HuH-7.5 (cell line): ENCODE measurements around the gene GRK5.

Experiments used
- DNase-seq: peaks from one replicate; pipeline ENCODE4 v3.0.0; 2011; ENCODE audit warnings: low spot score

GRK5 gene

GRCh38 chr10:119378737-119379067, 171.3 kb downstream of the GRK5 start:
- no peak for DNase-seq

- DNase-seq = no peak
Measured at GRCh38 chr10:119379466-119380071, 172.2 kb downstream of the GRK5 start.

- no peak for DNase-seq
Measured at GRCh38 chr10:119383174-119383856, 175.9 kb downstream of the GRK5 start.

GRCh38 chr10:119384127-119384526, 176.8 kb downstream of the GRK5 start:
- DNase-seq = no peak

GRCh38 chr10:119386666-119387065, 179.3 kb downstream of the GRK5 start:
- DNase-seq = no peak

DNA sequence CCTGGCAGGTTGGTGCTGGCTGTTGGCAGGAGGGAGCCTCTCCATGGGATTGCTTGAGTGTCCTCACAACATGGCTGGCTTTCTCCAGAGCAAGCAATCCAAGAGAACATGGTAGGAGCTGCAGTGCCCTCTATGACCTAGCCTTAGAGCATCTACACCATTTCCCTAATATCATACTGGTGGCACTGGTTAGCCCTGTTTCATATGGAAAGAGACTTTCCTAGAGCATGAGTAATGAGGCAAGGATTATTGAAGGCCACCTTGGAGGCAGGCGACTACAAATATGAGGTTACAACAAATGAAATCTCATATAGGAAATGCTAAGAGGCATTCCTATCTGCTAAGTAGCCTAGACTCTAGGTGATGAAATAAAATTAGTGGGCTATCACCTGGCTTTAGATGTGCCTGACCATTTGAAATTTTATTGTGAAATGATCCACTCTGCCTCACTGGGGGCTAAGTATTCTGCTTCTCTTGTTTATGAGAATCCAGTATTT, 181.5 kb downstream of the GRK5 start:
- DNase-seq = no peak

DNA sequence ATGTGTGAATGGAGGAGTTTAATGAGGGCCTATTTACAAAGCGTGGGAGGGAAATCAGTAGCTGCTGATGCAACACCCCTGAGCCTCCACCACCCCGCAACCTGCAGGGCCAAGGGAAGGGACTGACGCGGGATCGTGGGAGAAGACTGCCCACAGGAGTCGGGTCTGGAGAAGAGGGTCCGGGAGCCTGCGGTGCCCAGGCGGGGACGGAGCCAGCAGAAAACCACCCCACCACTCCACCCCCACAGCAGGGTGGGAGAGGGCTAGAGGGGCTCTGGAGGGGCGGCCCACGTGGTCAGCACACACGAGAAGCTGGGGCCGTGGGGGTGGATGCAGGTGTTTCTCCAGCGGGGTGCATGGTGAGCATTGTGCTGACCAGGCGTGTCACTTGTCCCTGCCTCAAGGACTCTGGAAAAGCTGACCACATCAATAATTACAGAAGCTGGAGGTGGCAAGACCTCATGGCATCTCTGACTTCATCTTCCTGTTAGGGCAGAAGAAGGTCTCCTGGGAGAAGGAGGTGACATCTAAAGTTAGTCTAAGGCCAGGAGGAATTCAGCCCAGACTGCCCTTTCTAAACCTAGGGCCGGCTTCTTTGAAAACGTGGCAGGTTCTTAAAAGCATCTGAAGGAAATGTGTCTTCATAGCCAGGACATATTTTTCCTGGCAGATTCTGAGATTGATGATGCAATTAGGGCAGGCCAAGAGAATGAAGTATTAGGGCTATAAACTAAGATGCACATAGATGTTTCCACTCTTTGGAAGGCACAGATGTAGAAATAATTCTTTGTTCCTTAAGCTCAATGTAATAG, 184.3 kb downstream of the GRK5 start:
- DNase-seq = no peak

GRCh38 chr10:119393019-119393418, 185.6 kb downstream of the GRK5 start:
- no peak for DNase-seq

GRCh38 chr10:119393421-119393820, 186.1 kb downstream of the GRK5 start:
- DNase-seq = no peak

GRCh38 chr10:119393845-119394244, 186.5 kb downstream of the GRK5 start:
- DNase-seq = no peak

- no peak for DNase-seq
Measured at GRCh38 chr10:119394657-119395279, 187.4 kb downstream of the GRK5 start.

DNA sequence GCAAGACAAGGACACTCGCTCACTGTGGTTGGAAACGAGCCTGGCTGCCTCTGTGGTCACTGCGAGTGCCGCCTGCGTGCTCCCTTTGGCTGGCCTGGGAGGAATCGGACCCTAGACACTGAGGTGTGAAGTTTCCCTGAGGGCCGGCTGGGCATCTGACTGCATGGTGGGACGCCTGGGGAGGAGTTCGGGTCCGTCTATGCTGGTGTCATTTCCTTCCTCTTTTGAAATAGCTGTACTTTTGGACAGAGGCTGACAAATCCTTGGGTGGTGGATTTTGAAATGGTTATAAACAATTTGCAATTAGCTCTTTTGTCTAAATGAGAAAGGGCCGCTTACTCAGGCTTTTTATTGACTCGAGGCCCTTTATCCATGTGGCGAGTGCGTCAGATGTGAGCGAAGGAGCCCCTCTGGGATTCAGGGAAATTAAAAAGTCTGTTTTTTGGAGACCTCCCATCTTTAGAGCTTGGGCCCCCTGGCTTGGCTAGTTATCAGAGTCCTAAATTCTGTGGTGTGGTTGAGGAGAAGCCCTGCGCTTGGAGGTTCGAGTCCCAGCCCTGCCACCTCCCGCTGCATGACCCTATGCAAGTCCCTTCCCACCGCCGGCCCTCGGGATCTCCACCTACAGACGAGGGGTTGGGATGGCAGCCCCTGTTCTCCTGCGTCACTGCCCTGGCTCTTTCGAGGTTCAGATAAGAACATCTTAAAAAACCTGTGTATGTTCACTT, 188.1 kb downstream of the GRK5 start:
- no peak for DNase-seq

- no peak for DNase-seq
Measured at GRCh38 chr10:119396008-119396708, 188.8 kb downstream of the GRK5 start.

DNA sequence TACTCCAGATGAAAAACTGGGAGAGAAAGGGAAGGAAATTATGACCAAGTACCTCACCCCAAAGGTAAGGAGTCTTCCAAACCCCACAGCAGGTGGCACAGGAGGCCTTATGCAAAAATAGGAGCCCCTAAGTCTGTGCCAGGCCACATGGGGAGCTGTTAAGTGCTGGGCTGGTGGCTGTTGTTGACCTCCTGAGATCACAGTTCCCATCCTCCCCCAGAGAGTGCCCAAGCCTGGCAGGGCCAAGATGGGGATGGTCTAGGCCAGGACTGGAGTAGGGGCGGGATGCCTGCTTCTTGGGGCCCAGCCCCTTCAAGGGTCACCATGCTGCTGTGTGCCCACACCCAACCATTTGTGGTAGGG, 189.3 kb downstream of the GRK5 start:
- DNase-seq = no peak

DNA sequence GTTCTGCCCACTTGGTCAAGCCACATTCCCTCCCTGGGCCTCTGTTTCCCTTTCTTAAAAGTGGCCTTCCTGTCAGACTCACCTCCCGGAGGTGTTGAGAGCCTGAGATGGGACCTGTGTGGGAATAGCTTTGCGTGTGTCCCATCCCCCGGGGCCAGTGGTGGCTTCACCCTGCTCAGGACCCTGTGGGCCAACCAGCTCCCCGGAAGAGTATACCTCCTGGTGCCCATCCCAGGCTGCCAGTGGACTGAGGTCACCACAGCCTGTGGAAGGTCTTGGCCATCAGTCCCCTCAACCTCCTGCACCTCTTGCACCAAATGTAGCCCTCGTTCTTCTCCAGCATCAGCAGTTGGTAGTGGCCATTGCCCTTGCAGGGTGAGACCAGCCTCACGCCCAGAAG, 190.0 kb downstream of the GRK5 start:
- DNase-seq = no peak

- no peak for DNase-seq
Measured at GRCh38 chr10:119398996-119399395, 191.6 kb downstream of the GRK5 start.

DNA sequence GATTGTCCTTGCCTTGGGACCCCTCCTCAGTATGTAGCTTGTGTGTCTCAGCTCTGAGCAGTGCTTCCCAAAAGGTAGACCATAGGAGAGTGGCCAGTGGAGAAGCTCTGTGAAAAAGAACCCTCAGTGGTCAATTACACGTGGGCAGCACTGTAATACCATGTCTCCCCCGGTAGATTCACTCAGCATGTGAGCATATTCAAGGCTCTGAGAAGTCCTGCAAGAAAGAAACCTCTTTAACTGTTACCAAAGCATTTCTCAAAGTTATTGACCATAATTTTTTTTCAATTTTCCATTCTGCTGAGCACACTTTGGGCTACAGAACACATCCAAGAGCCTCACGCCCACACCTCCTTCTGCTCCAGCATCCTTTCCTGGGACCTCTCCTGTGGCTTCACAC, 192.1 kb downstream of the GRK5 start:
- DNase-seq = no peak

DNA sequence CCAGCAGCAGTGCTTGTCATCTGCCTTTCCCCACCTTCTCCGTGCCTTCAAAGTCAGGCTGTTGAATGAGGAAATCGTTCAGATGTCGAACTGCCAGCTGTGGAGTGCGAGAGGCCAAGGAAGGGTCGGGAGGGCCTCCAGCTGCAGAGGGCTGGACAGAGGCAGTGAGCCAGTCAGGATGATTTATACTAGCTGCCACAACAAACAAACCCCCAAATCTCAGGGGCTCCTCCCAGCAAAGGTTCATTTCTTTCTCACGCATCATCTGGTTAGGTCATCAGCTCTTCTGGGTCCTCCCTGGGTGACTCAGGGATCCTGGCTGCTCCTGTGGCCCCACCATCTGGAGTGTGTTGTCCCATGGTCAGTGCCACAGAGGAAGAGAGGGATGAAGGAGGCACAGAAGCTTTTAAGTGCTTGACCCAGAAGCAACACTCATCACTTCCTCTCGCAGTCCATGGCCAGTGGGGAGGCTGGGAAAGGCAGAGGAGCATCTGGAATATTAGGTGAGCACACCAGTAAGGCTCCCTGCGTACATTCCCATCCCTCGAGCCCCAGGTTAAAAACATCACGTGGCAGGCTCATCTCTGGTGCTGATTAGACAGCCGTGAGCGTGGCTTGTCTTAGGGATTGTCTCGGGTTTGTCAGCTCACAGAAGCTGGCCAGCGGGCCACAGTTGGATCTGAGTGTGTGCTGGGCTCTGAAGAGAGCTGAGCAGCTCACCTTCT, 194.5 kb downstream of the GRK5 start:
- DNase-seq = no peak

- DNase-seq = no peak
Measured at GRCh38 chr10:119403921-119404320, 196.6 kb downstream of the GRK5 start.

DNA sequence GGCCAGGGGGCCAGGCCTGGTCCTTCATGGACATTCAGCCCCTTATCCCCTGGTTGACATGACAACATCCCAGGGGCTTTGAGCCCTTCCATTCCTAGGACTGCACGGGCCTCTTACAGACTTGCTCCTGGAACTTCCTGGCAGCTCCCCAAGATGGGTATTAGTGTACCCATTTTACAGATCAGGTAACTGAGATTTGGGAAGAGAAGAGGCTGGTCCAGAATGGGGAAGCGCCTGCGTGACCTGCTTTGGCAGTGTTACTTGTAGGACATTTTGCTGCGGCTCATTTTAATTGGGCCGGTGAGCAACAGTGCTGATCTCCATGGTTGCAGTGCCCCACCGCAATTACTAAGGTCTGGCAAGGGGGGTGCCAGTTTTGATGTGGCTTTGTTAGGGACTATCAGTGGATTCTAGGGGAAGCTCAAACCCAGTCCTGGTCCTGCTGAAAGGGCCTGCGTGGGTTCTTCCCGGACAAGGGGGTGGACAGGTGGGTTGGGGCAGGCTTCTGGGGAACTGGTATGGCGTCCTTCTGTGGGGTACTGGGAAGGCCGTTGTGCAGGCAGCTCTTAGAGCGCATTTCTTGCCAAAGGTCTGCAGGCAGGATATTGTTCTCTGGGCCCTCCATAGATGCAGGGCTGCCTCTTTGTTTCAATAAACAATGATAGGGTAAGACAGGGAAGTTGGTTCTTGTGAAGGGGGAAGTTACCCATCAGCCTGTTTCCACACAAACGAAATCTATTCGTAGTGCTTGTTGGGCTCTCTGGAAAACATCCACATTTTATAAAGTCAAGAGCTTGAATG, 197.5 kb downstream of the GRK5 start:
- no peak for DNase-seq
